Skeletal muscle tissue (tissue), 4 donors: ENCODE results near the gene HIVEP1. TPM values are rescaled to one million over a fixed set of nuclear protein-coding genes. Genes with fewer than 3 reads are reported as not detected.

Experiments
- H3K27ac ChIP-seq: one replicate; pipeline ENCODE4 v1.7.0; 2013; ENCODE audit warnings: mild to moderate bottlenecking, low read depth, low read length, inconsistent platforms
- H3K27me3 ChIP-seq, 3 donors: one replicate each; pipeline ENCODE4 v1.7.0; 2013; ENCODE audit warnings: low read length in 3 of 3; ENCODE audit not compliant: control insufficient read depth in 3 of 3, insufficient read depth in 3 of 3
- H3K36me3 ChIP-seq, 3 donors: one replicate each; pipeline ENCODE4 v1.7.0; 2013; ENCODE audit warnings: low read length in 3 of 3; ENCODE audit not compliant: control insufficient read depth in 3 of 3, insufficient read depth in 3 of 3
- H3K4me1 ChIP-seq, 3 donors: one replicate each; pipeline ENCODE4 v1.7.0; 2013; ENCODE audit warnings: low read length in 3 of 3, mild to moderate bottlenecking in 3 of 3; ENCODE audit not compliant: control insufficient read depth in 3 of 3, insufficient read depth in 3 of 3
- H3K4me3 ChIP-seq, 3 donors: one replicate each; pipeline ENCODE4 v1.7.0; 2013; ENCODE audit warnings: low read length in 3 of 3
- H3K9ac ChIP-seq, 3 donors: one replicate each; pipeline ENCODE4 v1.7.0; 2013; ENCODE audit warnings: low read length in 3 of 3, mild to moderate bottlenecking in 3 of 3, moderate library complexity in 2 of 3, low read depth in 1 of 3
- H3K9me3 ChIP-seq, 3 donors: one replicate each; pipeline ENCODE4 v1.7.0; 2013; ENCODE audit warnings: low read length in 3 of 3; ENCODE audit not compliant: control insufficient read depth in 3 of 3
- total RNA-seq: library from RNA; depleted of rRNA; stranded (reverse); fragments of >200 nt; gene quantifications from one replicate; pipeline ENCODE4 v1.2.3, GENCODE V29; 2014
- donor health status: Osteomylitis.

HIVEP1 gene
- total RNA-seq, 1 donor from 2014 or later, result 19.8 TPM

- Histone ChIP-seq H3K27ac (no peak overlapping the region), H3K27me3 (no peaks in the 10 kb centered on the region), H3K4me3 (no peak overlapping the region), H3K9me3 (no peaks in the 10 kb centered on the region), H3K9ac (no peak overlapping the region), H3K36me3 (no peaks in the 10 kb centered on the region), H3K4me1 (no peaks in the 10 kb centered on the region)
Measured at GRCh38 chr6:12028213-12028612, 16.1 kb downstream of the HIVEP1 start.

GRCh38 chr6:12029979-12030737 is 18.0 kb downstream of the HIVEP1 start:
- peaks cover 6 to 12% (median 10%) of the 10 kb centered on the region in 3 donors for H3K4me1 ChIP-seq
- H3K4me3 ChIP-seq, result no peak overlapping the region
- H3K9me3 ChIP-seq, result no peaks in the 10 kb centered on the region
- no peaks in the 10 kb centered on the region for H3K36me3 ChIP-seq
- H3K27me3 ChIP-seq, result no peaks in the 10 kb centered on the region
- no peak overlapping the region for H3K27ac ChIP-seq
- H3K9ac ChIP-seq, result no peak overlapping the region

- H3K36me3 ChIP-seq, result no peaks in the 10 kb centered on the region
- no peaks in the 10 kb centered on the region for H3K9me3 ChIP-seq
- no peak overlapping the region for H3K27ac ChIP-seq
- no peak overlapping the region for H3K9ac ChIP-seq
- peaks cover 6 to 12% (median 10%) of the 10 kb centered on the region in 3 donors for H3K4me1 ChIP-seq
- H3K4me3 ChIP-seq, result no peak overlapping the region
- H3K27me3 ChIP-seq, result no peaks in the 10 kb centered on the region
Measured at GRCh38 chr6:12030993-12031550, 19.0 kb downstream of the HIVEP1 start.

DNA sequence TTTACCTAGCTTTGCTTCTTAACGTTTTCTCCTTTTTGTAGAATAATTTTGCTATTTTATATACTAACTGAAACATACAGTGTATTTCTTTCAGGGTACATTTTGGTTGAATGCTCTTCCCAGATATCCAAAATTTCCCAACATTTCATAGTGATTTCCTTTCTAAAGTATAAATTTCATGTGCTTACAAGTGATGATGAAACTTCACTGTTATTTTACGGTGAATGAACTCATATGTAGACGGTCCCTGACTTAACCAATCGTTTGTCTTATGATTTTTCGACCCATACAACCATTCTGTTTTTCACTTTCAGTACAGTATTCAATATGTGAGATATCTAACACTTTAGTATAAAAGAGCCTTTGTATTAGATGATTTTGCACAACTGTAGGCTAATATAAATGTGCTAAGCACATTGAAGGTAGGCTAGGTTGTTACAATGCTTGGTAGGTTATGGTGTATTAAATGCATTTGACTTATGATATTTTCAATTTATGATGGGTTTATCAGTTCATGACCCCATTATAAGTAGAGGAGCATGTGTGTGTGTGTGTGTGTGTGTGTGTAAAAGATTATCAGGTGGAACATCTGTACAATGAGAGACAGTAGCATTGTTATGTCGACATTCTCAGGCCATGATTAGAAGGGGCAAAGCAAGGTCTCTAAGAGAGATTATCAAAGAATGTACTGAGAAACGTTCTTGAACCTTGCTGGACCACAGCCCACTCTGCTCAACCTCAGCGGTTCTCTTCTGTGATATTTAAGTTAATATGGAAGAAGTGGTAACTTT is 20.9 kb downstream of the HIVEP1 start:
- H3K27me3 ChIP-seq, result no peaks in the 10 kb centered on the region
- H3K4me3 ChIP-seq, result no peak overlapping the region
- no peak overlapping the region for H3K9ac ChIP-seq
- H3K27ac ChIP-seq, result no peak overlapping the region
- no peaks in the 10 kb centered on the region for H3K36me3 ChIP-seq
- no peaks in the 10 kb centered on the region for H3K9me3 ChIP-seq
- H3K4me1 ChIP-seq, result peaks cover 6 to 12% (median 10%) of the 10 kb centered on the region in 3 donors

GRCh38 chr6:12033770-12034169 is 21.7 kb downstream of the HIVEP1 start:
- Histone ChIP-seq H3K36me3 (no peaks in the 10 kb centered on the region), H3K4me3 (no peak overlapping the region), H3K9me3 (no peaks in the 10 kb centered on the region), H3K27me3 (no peaks in the 10 kb centered on the region), H3K27ac (no peak overlapping the region), H3K9ac (no peak overlapping the region), H3K4me1 (peaks cover 6 to 12% (median 10%) of the 10 kb centered on the region in 3 donors)

DNA sequence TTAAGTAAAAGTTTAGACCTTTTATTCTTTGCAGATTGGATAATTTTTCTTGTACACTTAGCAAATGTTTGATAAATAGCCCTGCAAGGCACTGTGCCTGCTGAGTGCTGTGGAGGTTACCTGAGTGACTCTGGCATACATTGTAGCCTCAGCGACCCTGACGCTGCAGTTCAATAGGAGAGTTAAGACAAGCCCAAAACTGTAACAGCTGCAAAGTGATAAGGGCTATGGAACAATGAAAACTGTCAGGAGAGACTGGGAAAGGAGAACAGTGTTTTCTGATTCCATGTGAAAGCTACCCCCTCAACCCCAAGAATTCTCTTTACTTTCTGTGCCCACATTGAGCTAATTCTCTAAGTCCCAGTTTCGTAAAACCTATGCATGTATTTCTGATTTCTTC is 22.2 kb downstream of the HIVEP1 start:
- Histone ChIP-seq H3K36me3 (no peaks in the 10 kb centered on the region), H3K9ac (peak overlapping the region in 1 of 3 donors; percentile 27), H3K27me3 (no peaks in the 10 kb centered on the region), H3K4me3 (no peak overlapping the region), H3K27ac (no peak overlapping the region), H3K9me3 (no peaks in the 10 kb centered on the region), H3K4me1 (peaks cover 6 to 12% (median 10%) of the 10 kb centered on the region in 3 donors)

GRCh38 chr6:12034837-12035236 is 22.7 kb downstream of the HIVEP1 start:
- Histone ChIP-seq H3K9ac (peak overlapping the region in 1 of 3 donors; percentile 27), H3K9me3 (no peaks in the 10 kb centered on the region), H3K4me3 (no peak overlapping the region), H3K36me3 (no peaks in the 10 kb centered on the region), H3K27ac (no peak overlapping the region), H3K27me3 (no peaks in the 10 kb centered on the region), H3K4me1 (peaks cover 6 to 12% (median 10%) of the 10 kb centered on the region in 3 donors)

- Histone ChIP-seq H3K4me1 (peaks cover 6 to 12% (median 10%) of the 10 kb centered on the region in 3 donors), H3K27ac (no peak overlapping the region), H3K4me3 (no peak overlapping the region), H3K9ac (no peak overlapping the region), H3K27me3 (no peaks in the 10 kb centered on the region), H3K36me3 (no peaks in the 10 kb centered on the region), H3K9me3 (no peaks in the 10 kb centered on the region)
Measured at GRCh38 chr6:12036766-12037165, 24.7 kb downstream of the HIVEP1 start.

DNA sequence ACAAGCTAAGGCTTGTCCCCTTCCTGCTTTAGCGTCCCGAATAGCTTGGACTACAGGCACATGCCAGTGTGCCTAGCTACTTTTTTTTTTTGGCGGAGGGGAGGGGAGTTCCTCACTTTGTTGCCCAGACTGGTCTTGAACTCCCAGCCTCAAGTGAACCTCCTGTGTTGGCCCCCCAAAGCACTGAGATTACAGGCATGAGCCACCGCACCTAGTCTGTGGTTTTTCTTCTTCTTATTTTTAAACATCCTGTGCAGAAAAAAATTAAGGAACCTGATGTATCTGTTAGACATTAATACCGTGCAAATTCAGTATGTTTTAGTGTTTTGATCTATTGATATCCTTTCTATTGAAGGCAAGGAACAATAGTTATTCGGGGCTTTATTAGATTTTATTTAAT is 25.7 kb downstream of the HIVEP1 start:
- Histone ChIP-seq H3K27me3 (no peaks in the 10 kb centered on the region), H3K4me1 (peaks cover 6 to 12% (median 10%) of the 10 kb centered on the region in 3 donors), H3K36me3 (no peaks in the 10 kb centered on the region), H3K9me3 (no peaks in the 10 kb centered on the region), H3K27ac (no peak overlapping the region), H3K9ac (no peak overlapping the region), H3K4me3 (no peak overlapping the region)
